Measurements from ENCODE around the gene SERGEF. TPM values are rescaled to one million over a fixed set of nuclear protein-coding genes. Genes with fewer than 3 reads are reported as not detected.

SERGEF gene
- total and polyA plus RNA-seq, 2 of the 4 experiments (the other 2 are of a cell fraction), result 12.2 to 18.1 TPM

DNA sequence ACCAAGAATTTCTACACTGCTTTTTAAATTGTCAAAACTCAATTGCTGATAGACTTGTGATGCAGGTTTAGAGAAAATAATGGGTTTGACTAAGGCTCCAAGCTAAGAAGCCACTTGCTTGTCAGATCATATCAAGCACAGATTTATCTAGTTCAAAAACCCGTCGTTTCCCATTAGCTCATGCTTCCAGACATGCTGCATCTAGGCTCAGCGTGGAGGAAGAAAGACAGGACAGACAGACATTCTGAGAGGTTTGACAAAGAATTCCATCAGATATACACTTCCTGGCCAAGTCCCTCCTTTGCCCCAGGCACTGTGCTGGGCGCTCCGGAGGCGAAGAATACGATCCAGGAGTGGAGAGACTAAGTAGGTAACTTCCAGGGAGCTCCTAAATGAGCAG is 201.5 kb downstream of the SERGEF start:
- H2AK9ac ChIP-seq (replicated peaks; ENCODE audit: low read depth, low read length, poor library complexity), result no peak overlapping the region
- no peak overlapping the region for H3K9ac ChIP-seq (ENCODE audit: low read depth, low read length)
- CTCF ChIA-PET, result no interaction called here
- H3K9me1 ChIP-seq (ENCODE audit: insufficient read depth, low read length), result peaks cover 3% of the 10 kb centered on the region; the same call in 1 of the 2 replicates
- no peak overlapping the region for H3K18ac ChIP-seq (ENCODE audit: low read depth, low read length)
- H3K56ac ChIP-seq (ENCODE audit: extremely low read depth, insufficient read depth, low read length), result no peak overlapping the region
- POLR2A ChIA-PET (ENCODE audit: unreplicated experiment), result no interaction called here
- H3K36me3 ChIP-seq (ENCODE audit: control insufficient read depth, insufficient read depth, low read length), result no peaks in the 10 kb centered on the region
- BruUV-seq (replicated peaks), result no TSS peak
- in situ Hi-C loops (cut with MboI; ENCODE audit: low sequenced_read_pairs), result no loop called here
- no peak overlapping the region for H4K8ac ChIP-seq (ENCODE audit: low read depth in 2 of 2, low read length in 2 of 2)
- H3K4me2 ChIP-seq (ENCODE audit: low read depth, low read length), result no peak overlapping the region
- H3K23ac ChIP-seq (ENCODE audit: low read depth, low read length), result no peak overlapping the region
- no peak overlapping the region for H3K14ac ChIP-seq (replicated peaks; ENCODE audit: low read depth, low read length)
- TF ChIP-seq, protein P1, sequence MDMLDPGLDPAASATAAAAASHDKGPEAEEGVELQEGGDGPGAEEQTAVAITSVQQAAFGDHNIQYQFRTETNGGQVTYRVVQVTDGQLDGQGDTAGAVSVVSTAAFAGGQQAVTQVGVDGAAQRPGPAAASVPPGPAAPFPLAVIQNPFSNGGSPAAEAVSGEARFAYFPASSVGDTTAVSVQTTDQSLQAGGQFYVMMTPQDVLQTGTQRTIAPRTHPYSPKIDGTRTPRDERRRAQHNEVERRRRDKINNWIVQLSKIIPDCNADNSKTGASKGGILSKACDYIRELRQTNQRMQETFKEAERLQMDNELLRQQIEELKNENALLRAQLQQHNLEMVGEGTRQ (IDR thresholded peaks at IDR 0.05; ENCODE audit: low read depth, low read length), result no peak
- TF ChIP-seq RCOR1 (IDR thresholded peaks at IDR 0.05; ENCODE audit: insufficient replicate concordance, low read length), result no peak
- TF ChIP-seq MAZ (IDR thresholded peaks at IDR 0.05; ENCODE audit: borderline replicate concordance, low read depth, low read length), result no peak
- TF ChIP-seq CEBPB (IDR thresholded peaks at IDR 0.05; ENCODE audit: low read depth, low read length), result no peak
- TF ChIP-seq CTCF (conservative IDR thresholded peaks at IDR 0.05; ENCODE audit: low read depth, low read length), result no peak
- intact Hi-C loops (cut with micrococcal nuclease), result no loop called here
- no peaks in the 10 kb centered on the region for H3K79me1 ChIP-seq (ENCODE audit: low read depth in 1 of 2, low read length in 2 of 2)
- H2BK15ac ChIP-seq (ENCODE audit: low read depth, low read length), result no peak overlapping the region
- H4K5ac ChIP-seq (ENCODE audit: low read depth, low read length), result no peak overlapping the region
- H3K9me3 ChIP-seq (ENCODE audit: control insufficient read depth, insufficient read depth, low read length), result no peaks in the 10 kb centered on the region
- no peak overlapping the region for H2AFZ ChIP-seq (replicated peaks; ENCODE audit: low read length, poor library complexity)
- no peak overlapping the region for H3K4ac ChIP-seq (ENCODE audit: low read depth, low read length)
- H3K27me3 ChIP-seq (ENCODE audit: control insufficient read depth, insufficient read depth, low read length), result no peaks in the 10 kb centered on the region
- WGBS, 2 experiments (ENCODE audit: extremely low coverage in 2 of 2, insufficient read length in 1 of 2), result no CpG with 5 or more reads among the region's 7 CpGs
- dilution Hi-C loops (cut with HindIII; ENCODE audit: low sequenced_read_pairs, unreplicated experiment), result no loop called here
- no peak overlapping the region for H2AK5ac ChIP-seq (ENCODE audit: low read depth, low read length)
- peaks cover 13% of the 10 kb centered on the region for H3K4me1 ChIP-seq (ENCODE audit: control insufficient read depth, insufficient read depth, low read length)
- no peaks in the 10 kb centered on the region for H4K20me1 ChIP-seq (ENCODE audit: insufficient read depth, low read length)
- no peak overlapping the region for H2BK120ac ChIP-seq (ENCODE audit: low read depth, low read length)
- no peak overlapping the region for H4K91ac ChIP-seq (ENCODE audit: insufficient read depth, low read depth, low read length)
- ATAC-seq (ENCODE audit: low read depth) (no peak), DNase-seq (no peak)
- no peak overlapping the region for H3K4me3 ChIP-seq (ENCODE audit: insufficient read depth, low read depth, low read length)
- no peak overlapping the region for H2BK20ac ChIP-seq (ENCODE audit: low read depth, low read length)
- no peak overlapping the region for H3K27ac ChIP-seq (ENCODE audit: insufficient read depth, low read length)
- no peak overlapping the region for H2BK5ac ChIP-seq (ENCODE audit: low read depth, low read length, poor library complexity, severe bottlenecking)

All from IMR-90 (cell line).